COR-L47 (cell line): ENCODE data around the gene FOXF2.

Experiments used
- DNase-seq: peaks from one replicate; lab custom pipeline; 2025; lab: John Stamatoyannopoulos, UW

The FOXF2 gene

GRCh38 chr6:1379017-1379787 is 10.2 kb upstream of the FOXF2 start:
- DNase-seq: no peak

DNA sequence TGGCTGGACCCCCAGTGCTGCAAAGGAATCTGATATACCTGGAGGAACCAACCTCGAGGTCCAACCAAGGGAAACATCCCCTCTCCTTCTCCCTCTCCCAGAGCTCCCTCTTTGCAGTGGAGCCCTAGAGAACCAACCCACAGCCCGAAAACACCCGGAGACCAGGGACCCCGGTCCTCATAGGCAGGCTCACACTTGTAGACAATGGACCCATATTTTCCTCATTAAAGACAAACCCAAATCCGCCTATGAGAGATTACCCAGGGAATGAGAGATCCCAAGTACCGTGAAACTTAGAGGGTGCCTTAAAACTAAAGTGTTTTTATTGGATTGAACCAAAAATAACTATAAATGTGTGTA is 9.6 kb upstream of the FOXF2 start:
- DNase-seq: no peak

DNA sequence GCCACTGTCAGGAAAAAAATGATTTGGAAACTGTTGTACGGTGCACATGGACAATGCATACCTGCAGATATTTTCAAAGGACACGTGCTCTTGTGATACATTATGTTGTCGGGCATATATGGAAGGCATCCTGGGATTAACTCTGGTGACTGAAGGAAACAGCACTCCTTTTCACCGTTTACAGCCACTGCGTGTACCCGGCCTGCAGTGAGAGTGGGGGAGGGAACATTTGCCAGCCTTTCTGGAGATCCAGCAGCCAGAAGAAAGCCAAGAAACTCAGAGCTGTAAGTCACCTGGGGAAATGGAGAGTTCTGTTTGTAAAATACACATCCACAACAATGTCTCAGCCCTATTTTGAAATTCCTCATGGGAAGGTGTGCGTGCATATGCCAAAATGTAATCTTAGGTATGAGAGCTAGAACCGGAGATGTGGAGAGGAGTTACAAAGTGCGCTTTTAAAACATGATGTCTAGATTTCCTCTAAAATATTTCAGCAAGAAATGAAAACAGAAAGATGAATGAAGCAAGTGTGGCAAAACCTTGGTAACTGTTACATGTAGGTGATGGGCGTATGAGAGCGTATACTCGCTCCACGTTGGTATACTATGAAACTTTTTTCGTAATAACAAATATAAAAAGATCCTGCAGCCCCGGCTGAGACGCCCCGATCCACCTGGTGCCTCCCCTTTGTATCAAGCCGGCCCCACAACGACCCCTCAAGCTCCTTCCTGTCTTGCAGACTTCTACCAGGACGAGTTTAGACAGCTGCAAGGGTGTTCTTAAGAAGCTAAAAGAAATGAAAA is 8.6 kb upstream of the FOXF2 start:
- DNase-seq: no peak

- no peak for DNase-seq
Observed at GRCh38 chr6:1381481-1382330, 7.7 kb upstream of the FOXF2 start.

DNA sequence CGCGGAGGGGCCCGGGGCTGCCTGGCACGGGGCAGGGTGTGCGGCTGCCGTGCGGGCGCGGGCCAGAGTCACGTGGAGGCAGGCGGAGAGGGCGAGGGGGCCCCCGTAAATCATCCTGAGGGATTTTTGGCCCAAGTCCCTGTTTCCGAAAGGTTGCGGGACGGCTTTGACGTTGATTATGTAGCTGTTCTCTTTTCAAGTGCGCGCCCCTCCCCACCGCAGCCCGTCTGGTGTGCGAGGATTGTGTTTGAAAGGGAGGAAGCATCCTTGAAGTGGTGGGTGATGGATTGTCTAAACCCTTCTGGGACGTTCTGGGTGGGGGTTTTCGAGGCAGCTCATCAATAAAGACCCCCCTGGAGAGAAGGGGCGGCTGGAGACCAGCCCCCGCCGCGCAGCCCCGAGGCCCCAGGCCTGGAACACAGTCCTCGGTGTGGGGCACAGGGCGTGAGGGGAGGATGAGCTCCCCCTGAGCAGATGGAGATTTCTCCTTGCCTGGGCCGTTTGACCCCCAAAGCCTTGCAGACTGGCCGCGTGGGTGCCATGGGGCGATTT is 7.0 kb upstream of the FOXF2 start:
- no peak for DNase-seq

GRCh38 chr6:1382883-1383728 is 6.3 kb upstream of the FOXF2 start:
- DNase-seq: no peak

GRCh38 chr6:1383729-1384548 is 5.4 kb upstream of the FOXF2 start:
- DNase-seq: no peak

- no peak for DNase-seq
Observed at GRCh38 chr6:1384549-1385128, 4.7 kb upstream of the FOXF2 start.

DNA sequence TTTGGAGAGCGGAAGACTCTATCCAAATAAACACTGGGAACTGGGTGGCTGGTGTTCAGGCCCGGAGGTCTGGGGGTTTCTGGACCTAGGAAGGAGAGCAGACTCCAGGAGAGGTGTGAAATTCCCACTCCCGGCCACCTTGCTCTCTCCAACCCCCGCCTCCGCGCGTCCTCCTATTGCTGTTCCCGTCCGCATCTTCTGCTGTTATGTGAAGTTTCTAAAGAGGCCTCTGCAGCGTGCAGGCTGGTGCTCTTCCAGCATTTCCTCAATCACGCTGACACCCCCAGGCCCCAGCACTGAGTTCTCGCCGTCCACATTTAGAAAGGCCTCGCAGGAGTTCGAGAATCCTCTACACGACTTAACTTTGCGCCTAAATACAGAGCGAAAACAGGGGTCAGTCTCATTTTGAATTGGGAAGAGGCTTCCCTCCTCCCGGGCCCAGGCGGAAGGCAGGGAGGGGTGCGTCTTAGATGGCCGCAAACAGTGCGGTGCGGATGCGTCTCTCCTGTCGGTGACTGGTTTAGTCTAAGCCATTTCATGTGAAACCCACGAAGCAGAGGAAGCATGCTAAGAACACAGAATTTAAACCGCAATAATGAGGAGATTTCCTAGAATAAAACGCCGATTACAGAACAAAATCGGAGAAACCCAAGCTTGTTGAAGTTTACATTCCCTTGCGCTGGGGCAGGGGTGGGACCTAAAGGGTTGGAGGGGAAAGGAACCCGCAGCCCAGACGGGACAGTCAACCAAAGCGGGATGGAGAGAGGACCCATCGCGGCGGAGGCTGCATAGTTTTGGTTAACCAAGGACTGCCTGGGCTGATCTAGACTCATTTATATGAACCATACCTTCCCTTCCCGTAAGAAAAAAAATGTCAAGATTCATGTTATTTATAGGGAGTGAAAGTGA is 4.0 kb upstream of the FOXF2 start:
- no peak for DNase-seq

GRCh38 chr6:1386038-1386709 is 3.2 kb upstream of the FOXF2 start:
- DNase-seq: no peak

DNA sequence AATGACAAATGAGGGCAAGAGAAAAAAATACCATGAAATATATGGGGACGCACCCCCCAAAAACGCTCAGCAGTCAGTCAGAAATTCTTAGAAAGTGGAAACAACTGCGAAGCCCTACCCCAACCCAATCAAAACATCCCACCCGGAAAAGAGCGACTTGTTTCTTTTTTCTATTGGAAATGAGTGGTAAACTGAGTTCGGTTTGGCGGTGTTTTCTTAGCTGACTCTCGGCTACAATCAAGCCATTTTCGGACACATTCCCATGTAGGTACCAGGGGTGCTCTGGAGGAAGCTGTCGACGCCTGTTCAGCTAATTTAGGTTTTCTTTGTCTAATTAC is 1.9 kb upstream of the FOXF2 start:
- no peak for DNase-seq

- no peak for DNase-seq
Observed at GRCh38 chr6:1387876-1388629, 1.3 kb upstream of the FOXF2 start.

DNA sequence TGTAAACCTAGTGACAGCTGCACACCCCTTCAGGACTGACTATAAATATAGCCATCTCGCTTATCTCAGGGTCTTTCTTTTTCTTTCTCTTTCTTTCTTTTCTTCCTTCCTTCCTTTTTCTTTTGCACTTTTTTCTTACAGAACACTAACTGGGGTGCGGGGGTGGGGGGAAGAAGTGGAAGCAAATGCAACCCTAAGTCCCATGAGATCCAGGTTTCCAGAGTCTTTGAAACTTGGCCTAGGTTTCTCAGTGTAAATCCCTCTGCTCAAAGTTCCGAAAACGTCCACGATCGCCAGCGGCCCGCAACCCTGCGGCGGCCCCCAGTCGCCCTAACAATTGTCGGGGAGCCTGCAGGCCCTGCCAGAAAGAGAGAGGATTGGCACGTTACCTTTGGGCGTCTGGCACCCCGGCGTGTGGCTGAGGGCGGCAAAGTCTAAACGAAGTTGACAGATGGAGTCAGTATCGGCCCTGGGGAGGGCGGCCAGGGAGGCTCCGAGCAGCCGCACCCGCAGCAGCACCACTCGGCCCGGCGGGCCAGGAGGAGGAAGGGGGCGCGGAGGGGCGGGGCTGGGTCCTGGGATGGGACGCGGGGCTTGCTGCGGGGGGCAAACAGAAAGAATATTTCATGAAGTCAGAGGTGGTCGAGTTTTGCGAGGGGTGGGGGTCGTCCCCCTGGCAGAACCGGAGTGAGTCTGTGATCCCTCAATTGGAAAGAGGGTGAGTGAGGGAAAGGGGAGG is 577 bp upstream of the FOXF2 start:
- no peak for DNase-seq

DNA sequence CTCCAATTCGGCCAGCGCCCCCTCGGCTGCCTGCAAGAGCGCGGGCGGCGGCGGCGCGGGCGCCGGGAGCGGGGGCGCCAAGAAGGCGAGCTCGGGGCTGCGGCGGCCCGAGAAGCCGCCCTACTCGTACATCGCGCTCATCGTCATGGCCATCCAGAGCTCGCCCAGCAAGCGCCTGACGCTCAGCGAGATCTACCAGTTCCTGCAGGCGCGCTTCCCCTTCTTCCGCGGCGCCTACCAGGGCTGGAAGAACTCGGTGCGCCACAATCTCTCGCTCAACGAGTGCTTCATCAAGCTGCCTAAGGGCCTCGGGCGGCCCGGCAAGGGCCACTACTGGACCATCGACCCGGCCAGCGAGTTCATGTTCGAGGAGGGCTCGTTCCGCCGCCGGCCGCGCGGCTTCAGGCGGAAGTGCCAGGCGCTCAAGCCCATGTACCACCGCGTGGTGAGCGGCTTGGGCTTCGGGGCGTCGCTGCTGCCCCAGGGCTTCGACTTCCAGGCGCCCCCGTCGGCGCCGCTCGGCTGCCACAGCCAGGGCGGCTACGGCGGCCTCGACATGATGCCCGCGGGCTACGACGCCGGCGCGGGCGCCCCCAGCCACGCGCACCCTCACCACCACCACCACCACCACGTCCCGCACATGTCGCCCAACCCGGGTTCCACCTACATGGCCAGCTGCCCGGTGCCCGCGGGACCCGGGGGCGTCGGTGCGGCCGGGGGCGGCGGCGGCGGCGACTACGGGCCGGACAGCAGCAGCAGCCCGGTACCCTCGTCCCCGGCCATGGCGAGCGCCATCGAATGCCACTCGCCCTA is 963 bp downstream of the FOXF2 start:
- DNase-seq: no peak

GRCh38 chr6:1390946-1391799 is 1.8 kb downstream of the FOXF2 start:
- no peak for DNase-seq
